ENCODE results near the gene TM6SF1. TPM values are rescaled to one million over a fixed set of nuclear protein-coding genes. Genes with fewer than 3 reads are reported as not detected.

TM6SF1 gene
- total RNA-seq, 1 experiment from 2014 or later, result 0.69 TPM

DNA sequence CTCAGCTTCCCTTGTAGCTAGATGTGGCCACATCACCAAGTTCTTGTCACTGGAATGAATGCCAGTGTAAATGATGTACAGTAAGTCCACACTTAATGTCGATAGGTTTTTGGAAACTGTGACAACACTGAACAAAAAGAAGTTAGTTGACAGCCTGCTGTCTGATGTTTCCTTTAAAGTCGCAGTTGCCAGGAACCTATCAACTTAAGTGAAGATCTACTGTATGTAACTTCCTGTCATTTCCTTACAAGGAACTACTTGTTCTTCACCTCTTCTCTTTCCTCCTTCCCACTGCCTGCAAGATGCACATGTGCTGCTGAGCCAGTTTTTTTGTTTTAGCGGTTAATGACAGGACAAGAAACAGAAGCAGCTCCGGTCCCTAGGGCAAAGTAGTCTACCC is 55.6 kb downstream of the TM6SF1 start:
- Histone ChIP-seq H3K36me3 (ENCODE audit: control insufficient read depth, insufficient read depth, low read length) (no peaks in the 10 kb centered on the region), H3K27ac (ENCODE audit: low read length) (no peak overlapping the region), H3K4me1 (ENCODE audit: control insufficient read depth, insufficient read depth, low read length) (no peaks in the 10 kb centered on the region), H3K4me3 (ENCODE audit: low read depth in 2 of 2, low read length in 2 of 2) (no peak overlapping the region), H3K27me3 (ENCODE audit: control insufficient read depth, insufficient read depth, low read length) (no peaks in the 10 kb centered on the region), H3K9me3 (ENCODE audit: control insufficient read depth, insufficient read depth, low read depth, low read length) (no peaks in the 10 kb centered on the region)
- DNase-seq (ENCODE audit: low read depth, low spot score) (no peak), ATAC-seq (no peak)
- in situ Hi-C loops (cut with HindIII; ENCODE audit: low pct_unique_long_range_greater_than_20kb, low sequenced_read_pairs), result no loop called here
- no TSS peak for BruUV-seq (replicated peaks)
- TF ChIP-seq SIN3A (IDR thresholded peaks at IDR 0.05; ENCODE audit: borderline replicate concordance, insufficient read depth, low read depth, low read length), result no peak
- TF ChIP-seq TCF7L2 (IDR thresholded peaks at IDR 0.05; ENCODE audit: low read depth, low read length), result no peak
- no peak for TF ChIP-seq POLR2AphosphoS5 (IDR thresholded peaks at IDR 0.05; ENCODE audit: low read depth, low read length)
- TF ChIP-seq REST (IDR thresholded peaks at IDR 0.05; ENCODE audit: insufficient read depth in 1 of 2, low read depth in 2 of 2, low read length in 1 of 2), result no peak
- TF ChIP-seq, protein P1, sequence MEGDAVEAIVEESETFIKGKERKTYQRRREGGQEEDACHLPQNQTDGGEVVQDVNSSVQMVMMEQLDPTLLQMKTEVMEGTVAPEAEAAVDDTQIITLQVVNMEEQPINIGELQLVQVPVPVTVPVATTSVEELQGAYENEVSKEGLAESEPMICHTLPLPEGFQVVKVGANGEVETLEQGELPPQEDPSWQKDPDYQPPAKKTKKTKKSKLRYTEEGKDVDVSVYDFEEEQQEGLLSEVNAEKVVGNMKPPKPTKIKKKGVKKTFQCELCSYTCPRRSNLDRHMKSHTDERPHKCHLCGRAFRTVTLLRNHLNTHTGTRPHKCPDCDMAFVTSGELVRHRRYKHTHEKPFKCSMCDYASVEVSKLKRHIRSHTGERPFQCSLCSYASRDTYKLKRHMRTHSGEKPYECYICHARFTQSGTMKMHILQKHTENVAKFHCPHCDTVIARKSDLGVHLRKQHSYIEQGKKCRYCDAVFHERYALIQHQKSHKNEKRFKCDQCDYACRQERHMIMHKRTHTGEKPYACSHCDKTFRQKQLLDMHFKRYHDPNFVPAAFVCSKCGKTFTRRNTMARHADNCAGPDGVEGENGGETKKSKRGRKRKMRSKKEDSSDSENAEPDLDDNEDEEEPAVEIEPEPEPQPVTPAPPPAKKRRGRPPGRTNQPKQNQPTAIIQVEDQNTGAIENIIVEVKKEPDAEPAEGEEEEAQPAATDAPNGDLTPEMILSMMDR (IDR thresholded peaks at IDR 0.05), result no peak
- ChIA-PET CTCF (no interaction called here), POLR2A (no interaction called here)
- intact Hi-C loops (cut with micrococcal nuclease; ENCODE audit: unreplicated experiment), result no loop called here

GRCh38 chr15:83164111-83164770 is 56.8 kb downstream of the TM6SF1 start:
- BruUV-seq (replicated peaks), result no TSS peak
- in situ Hi-C loops (cut with HindIII; ENCODE audit: low pct_unique_long_range_greater_than_20kb, low sequenced_read_pairs), result no loop called here
- Histone ChIP-seq H3K4me3 (ENCODE audit: low read depth in 2 of 2, low read length in 2 of 2) (no peak overlapping the region), H3K27ac (ENCODE audit: low read length) (no peak overlapping the region), H3K36me3 (ENCODE audit: control insufficient read depth, insufficient read depth, low read length) (no peaks in the 10 kb centered on the region), H3K27me3 (ENCODE audit: control insufficient read depth, insufficient read depth, low read length) (no peaks in the 10 kb centered on the region), H3K9me3 (ENCODE audit: control insufficient read depth, insufficient read depth, low read depth, low read length) (no peaks in the 10 kb centered on the region), H3K4me1 (ENCODE audit: control insufficient read depth, insufficient read depth, low read length) (no peaks in the 10 kb centered on the region)
- TF ChIP-seq POLR2AphosphoS5 (IDR thresholded peaks at IDR 0.05; ENCODE audit: low read depth, low read length) (no peak), REST (IDR thresholded peaks at IDR 0.05; ENCODE audit: insufficient read depth in 1 of 2, low read depth in 2 of 2, low read length in 1 of 2) (no peak), TCF7L2 (IDR thresholded peaks at IDR 0.05; ENCODE audit: low read depth, low read length) (no peak), SIN3A (IDR thresholded peaks at IDR 0.05; ENCODE audit: borderline replicate concordance, insufficient read depth, low read depth, low read length) (no peak)
- TF ChIP-seq, protein P1 (IDR thresholded peaks at IDR 0.05), result no peak
- ChIA-PET POLR2A (no interaction called here), CTCF (no interaction called here)
- DNase-seq (ENCODE audit: low read depth, low spot score), result no peak
- intact Hi-C loops (cut with micrococcal nuclease; ENCODE audit: unreplicated experiment), result no loop called here
- ATAC-seq, result no peak

All from Panc1 (cell line).